ENCODE measurements around the gene CENPM.

DNA sequence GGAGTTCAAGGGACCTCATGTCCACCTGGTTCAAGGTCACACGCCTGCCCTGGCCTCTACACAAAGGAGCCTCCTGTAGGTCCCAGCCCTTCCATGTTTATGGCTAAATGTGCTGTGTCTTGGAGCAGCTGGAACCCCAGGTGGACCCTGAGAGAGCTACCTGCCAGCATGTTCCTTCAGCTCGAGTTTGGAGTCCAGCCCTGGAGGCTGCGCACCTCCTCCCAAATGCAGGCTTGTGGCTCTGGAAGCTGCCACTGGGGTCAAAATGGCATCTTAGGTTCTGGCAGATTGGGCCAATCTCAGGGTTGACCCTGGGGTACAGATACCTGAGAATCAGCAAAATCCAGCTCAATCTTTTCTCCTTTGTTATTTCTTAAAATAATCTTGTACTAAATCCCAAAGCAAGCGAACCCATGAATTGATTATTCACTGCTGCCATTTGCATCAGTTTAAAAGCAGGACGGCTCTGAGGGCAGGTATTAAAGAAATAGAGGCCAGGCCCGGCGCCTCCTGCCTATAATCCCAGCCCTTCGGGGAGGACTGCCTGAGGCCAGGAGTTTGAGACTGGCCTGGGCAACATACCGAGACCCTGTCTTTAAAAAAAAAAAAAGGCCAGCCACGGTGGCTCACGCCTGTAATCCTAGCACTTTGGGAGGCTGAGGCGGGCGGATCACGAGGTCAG, 23.2 kb downstream of the CENPM start:
- TF ChIP-seq CTCF (conservative IDR thresholded peaks at IDR 0.05 in 1 of 2, IDR thresholded peaks at IDR 0.05 in 1 of 2; ENCODE audit: low read depth in 1 of 2, low read length in 2 of 2) (no peak), EZH2 (IDR thresholded peaks at IDR 0.05; ENCODE audit: low read length, missing control alignments) (no peak)
